Activated naive CD8-positive, alpha-beta T cell treated with anti-CD3 and anti-CD28 coated beads for 36 hours (primary cell): ENCODE measurements around the gene NCAPG. TPM values are rescaled to one million over a fixed set of nuclear protein-coding genes. Genes with fewer than 3 reads are reported as not detected.

Experiments
- DNase-seq: peaks from one replicate; pipeline ENCODE4 v3.0.0; 2021
- H3K27ac Mint-ChIP-seq: one replicate; pipeline ENCODE4 v1.8.0; 2022; ENCODE audit warnings: mild to moderate bottlenecking, moderate library complexity, mixed read lengths
- H3K27me3 Mint-ChIP-seq: one replicate; pipeline ENCODE4 v1.8.0; 2022; ENCODE audit warnings: mild to moderate bottlenecking, mixed read lengths
- H3K36me3 Mint-ChIP-seq: one replicate; pipeline ENCODE4 v1.8.0; 2021; ENCODE audit warnings: mild to moderate bottlenecking, mixed read lengths
- H3K4me1 Mint-ChIP-seq: one replicate; pipeline ENCODE4 v1.8.0; 2021; ENCODE audit warnings: mixed read lengths
- H3K4me3 Mint-ChIP-seq: one replicate; pipeline ENCODE4 v1.8.0; 2022; ENCODE audit warnings: mild to moderate bottlenecking, moderate library complexity, mixed read lengths
- H3K9me3 Mint-ChIP-seq: one replicate; pipeline ENCODE4 v1.8.0; 2022; ENCODE audit warnings: mixed read lengths
- total RNA-seq, 2 experiments: library from RNA; stranded (reverse); gene quantifications; one replicate each; pipeline ENCODE4 v1.2.3, GENCODE V29; 2021

Gene NCAPG
- total RNA-seq, 2 experiments from 2014 or later: 68.7 to 69.0 TPM

DNA sequence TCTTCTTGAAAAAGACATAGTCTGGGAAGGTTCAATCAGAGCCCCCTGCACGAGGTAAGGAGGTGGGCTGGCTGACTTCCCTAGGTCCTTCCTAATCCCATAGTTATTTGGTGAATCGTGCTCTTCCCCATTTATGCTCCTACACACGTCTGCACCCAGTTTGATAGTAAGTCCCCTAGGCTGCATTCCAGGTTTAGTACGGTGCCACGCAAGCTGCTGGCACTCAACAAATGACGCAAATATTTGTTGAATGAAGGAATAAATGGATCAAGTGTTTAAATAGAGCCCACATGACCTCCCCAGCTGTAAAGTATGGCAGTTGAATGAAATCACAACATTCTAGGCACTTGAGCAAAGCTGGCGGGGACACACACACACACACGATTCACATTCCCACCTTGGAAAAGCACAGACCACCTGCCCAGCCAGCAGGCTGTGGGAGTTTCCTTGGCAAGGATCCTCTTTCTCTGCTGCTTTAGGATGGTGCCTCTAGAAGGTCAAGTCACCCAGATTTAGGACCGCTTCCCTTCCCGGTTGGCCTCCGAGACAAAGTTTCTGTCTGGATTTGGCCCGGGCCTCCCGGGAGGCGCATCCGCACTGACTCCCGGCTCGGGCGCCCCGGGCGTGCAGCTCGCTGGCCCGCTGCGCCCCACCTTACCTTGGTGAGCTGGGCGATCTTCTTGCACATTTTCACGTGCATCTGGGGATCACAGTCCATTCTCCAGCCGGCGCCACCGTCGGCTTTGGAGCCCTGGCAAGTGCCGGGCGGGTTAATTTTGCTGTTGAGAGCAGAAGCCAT, 30.1 kb upstream of the NCAPG start:
- DNase-seq: no peak
- Mint-ChIP-seq H3K4me3 (peak overlapping the region; percentile 43), H3K27ac (no peak overlapping the region), H3K4me1 (peaks cover 14% of the 10 kb centered on the region), H3K36me3 (peaks cover 7% of the 10 kb centered on the region), H3K9me3 (no peaks in the 10 kb centered on the region), H3K27me3 (peaks cover 52% of the 10 kb centered on the region)

- Mint-ChIP-seq H3K27me3 (peaks cover 50% of the 10 kb centered on the region), H3K4me3 (peak within 1 kb of the TSS; percentile 43), H3K36me3 (peaks cover 7% of the 10 kb centered on the region), H3K27ac (no peak within 1 kb of the TSS), H3K4me1 (peaks cover 19% of the 10 kb centered on the region), H3K9me3 (no peaks in the 10 kb centered on the region)
- DNase-seq: peak; percentile 20
These were observed 29.2 kb upstream of the NCAPG start, which contains the start of gene FAM184B for GRCh38 chr4:17781300-17782287. Gene FAM184B, minus strand, starts transcription at chr4:17781621. Its CDS starts 322 bp downstream, at chr4:17781299.

GRCh38 chr4:17785858-17786257, 24.9 kb upstream of the NCAPG start:
- no peak overlapping the region for H3K27ac Mint-ChIP-seq
- H3K27me3 Mint-ChIP-seq: peaks cover 20% of the 10 kb centered on the region
- peaks cover 8% of the 10 kb centered on the region for H3K36me3 Mint-ChIP-seq
- no peaks in the 10 kb centered on the region for H3K9me3 Mint-ChIP-seq
- no peak for DNase-seq
- peaks cover 31% of the 10 kb centered on the region for H3K4me1 Mint-ChIP-seq
- H3K4me3 Mint-ChIP-seq: no peak overlapping the region

DNA sequence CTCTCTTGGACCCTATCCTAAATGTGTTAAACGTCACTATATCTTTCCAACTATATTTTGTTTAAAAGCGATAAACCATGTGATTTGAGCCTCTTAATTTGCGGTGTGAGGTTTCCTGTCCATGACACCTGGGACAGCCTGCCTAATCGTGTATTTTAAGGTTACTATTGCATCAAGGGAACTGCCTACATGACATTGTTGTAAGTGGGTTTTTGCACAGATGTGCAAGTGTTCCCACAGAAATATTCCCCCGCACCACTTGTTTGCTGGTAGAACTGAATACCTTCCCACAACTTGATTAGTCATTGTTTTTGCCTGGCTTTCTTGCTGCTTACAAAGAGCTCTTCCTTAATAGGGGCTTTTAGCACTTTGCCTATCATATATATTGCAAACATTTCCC, 24.2 kb upstream of the NCAPG start:
- Mint-ChIP-seq H3K27ac (no peak overlapping the region), H3K9me3 (peaks cover 1% of the 10 kb centered on the region), H3K4me3 (no peak overlapping the region), H3K36me3 (peaks cover 12% of the 10 kb centered on the region), H3K4me1 (peaks cover 28% of the 10 kb centered on the region), H3K27me3 (peaks cover 12% of the 10 kb centered on the region)
- no peak for DNase-seq

GRCh38 chr4:17787315-17787714, 23.5 kb upstream of the NCAPG start:
- no peak overlapping the region for H3K4me3 Mint-ChIP-seq
- no peak overlapping the region for H3K27ac Mint-ChIP-seq
- no peak for DNase-seq
- peaks cover 11% of the 10 kb centered on the region for H3K36me3 Mint-ChIP-seq
- peaks cover 22% of the 10 kb centered on the region for H3K4me1 Mint-ChIP-seq
- peaks cover 5% of the 10 kb centered on the region for H3K27me3 Mint-ChIP-seq
- H3K9me3 Mint-ChIP-seq: peaks cover 1% of the 10 kb centered on the region

DNA sequence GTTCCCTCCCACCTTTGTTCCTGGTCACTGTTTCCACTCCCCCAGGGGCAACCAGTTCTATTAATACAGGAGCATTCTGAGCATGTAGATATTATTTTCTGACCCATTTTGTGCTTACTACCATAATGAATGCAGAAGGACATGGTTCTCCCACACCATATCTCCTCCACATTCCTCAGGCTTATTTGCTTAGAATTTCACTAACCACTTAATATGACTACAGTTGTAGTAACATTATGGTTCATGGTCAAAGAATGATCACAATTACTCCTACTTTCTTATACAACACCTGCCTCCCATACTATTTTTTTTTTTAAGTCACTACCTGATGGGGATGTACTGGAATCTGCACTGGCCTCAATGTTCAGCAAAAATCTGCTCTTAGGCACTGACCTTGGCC, 21.8 kb upstream of the NCAPG start:
- H3K9me3 Mint-ChIP-seq: peaks cover 1% of the 10 kb centered on the region
- no peak for DNase-seq
- H3K27me3 Mint-ChIP-seq: no peaks in the 10 kb centered on the region
- H3K4me3 Mint-ChIP-seq: no peak overlapping the region
- no peak overlapping the region for H3K27ac Mint-ChIP-seq
- peaks cover 22% of the 10 kb centered on the region for H3K4me1 Mint-ChIP-seq
- H3K36me3 Mint-ChIP-seq: peaks cover 16% of the 10 kb centered on the region

GRCh38 chr4:17794730-17795129, 16.0 kb upstream of the NCAPG start:
- H3K4me1 Mint-ChIP-seq: peaks cover 2% of the 10 kb centered on the region
- H3K4me3 Mint-ChIP-seq: no peak overlapping the region
- peaks cover 22% of the 10 kb centered on the region for H3K36me3 Mint-ChIP-seq
- DNase-seq: no peak
- no peak overlapping the region for H3K27ac Mint-ChIP-seq
- H3K27me3 Mint-ChIP-seq: no peaks in the 10 kb centered on the region
- H3K9me3 Mint-ChIP-seq: peaks cover 1% of the 10 kb centered on the region

- no peak for DNase-seq
- Mint-ChIP-seq H3K4me1 (peaks cover 11% of the 10 kb centered on the region), H3K27me3 (no peaks in the 10 kb centered on the region), H3K9me3 (no peaks in the 10 kb centered on the region), H3K4me3 (no peak overlapping the region), H3K36me3 (peaks cover 23% of the 10 kb centered on the region), H3K27ac (no peak overlapping the region)
These were observed 13.0 kb upstream of the NCAPG start for GRCh38 chr4:17797808-17798207.

DNA sequence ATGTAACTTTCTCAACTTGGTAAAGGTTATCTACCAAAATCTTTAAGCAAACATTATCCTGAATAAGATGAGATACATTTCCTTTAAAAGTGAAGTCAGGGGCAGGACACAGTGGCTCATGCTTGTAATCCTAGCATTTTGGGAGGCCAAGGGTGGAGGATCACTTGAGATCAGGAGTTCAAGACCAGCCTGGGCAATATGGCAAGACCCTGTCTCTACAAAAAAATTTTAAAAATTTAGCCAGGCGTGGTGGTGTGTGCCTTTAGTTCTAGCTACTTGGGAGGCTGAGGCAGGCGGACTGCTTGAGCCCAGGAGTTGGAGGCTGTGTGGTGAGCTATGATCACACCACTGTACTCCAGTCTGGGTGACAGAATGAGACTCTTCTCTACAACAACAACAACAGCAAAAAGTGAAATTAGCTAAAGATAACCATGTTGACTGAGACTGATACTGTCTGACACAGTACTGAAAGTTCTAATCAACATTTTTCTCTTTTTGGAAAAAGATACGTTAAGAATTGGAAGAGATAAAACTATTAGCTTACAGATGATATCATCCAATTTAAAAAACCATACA, 5.1 kb upstream of the NCAPG start:
- H3K36me3 Mint-ChIP-seq: peaks cover 41% of the 10 kb centered on the region
- H3K27me3 Mint-ChIP-seq: no peaks in the 10 kb centered on the region
- H3K4me1 Mint-ChIP-seq: peaks cover 48% of the 10 kb centered on the region
- no peak for DNase-seq
- H3K4me3 Mint-ChIP-seq: peak overlapping the region; percentile 34
- H3K9me3 Mint-ChIP-seq: no peaks in the 10 kb centered on the region
- H3K27ac Mint-ChIP-seq: no peak overlapping the region

DNA sequence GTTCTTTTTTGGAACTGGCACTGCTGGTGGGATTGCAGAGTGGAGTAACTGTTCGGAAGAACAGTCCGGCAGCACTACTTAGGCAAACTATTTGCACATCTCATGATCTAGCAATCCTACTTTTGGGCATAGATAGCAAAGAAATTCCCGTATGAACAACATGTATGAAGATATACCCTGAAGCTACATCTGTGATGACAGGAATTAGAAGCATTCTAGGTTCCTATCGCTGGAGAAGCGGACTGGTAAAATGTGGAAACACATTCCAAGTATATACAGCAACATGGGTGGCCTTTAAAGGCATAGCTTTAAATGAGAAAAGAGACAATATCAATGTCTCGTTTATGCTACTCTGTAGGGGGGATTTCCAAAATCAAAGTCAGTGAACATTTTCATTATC, 3.3 kb upstream of the NCAPG start:
- Mint-ChIP-seq H3K27ac (no peak overlapping the region), H3K4me1 (peaks cover 47% of the 10 kb centered on the region)

DNA sequence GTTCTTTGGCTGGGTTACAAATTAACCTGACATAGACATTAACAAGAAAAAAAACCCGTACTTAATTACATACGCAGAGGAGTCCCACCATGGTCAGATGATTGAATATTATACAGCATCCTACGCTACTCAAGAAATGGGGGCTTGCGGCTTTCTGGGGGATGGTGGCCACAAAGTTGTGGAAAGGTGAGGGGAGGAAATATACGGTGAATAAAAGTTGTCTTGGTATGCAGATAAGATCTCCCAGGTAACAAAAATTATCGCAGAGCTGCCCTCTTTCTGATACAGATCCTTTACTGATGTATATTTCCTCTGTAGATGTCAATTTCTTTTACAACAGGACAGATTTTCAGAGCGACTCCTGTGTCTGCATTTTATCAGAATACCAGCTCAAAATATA, 1.1 kb upstream of the NCAPG start:
- Mint-ChIP-seq H3K4me1 (peaks cover 40% of the 10 kb centered on the region), H3K27ac (peak overlapping the region; percentile 98), H3K27me3 (no peaks in the 10 kb centered on the region), H3K9me3 (no peaks in the 10 kb centered on the region), H3K36me3 (peaks cover 46% of the 10 kb centered on the region), H3K4me3 (peak overlapping the region; percentile 97)
- peak; percentile 18 for DNase-seq

More for the DNA sequence above, 3.3 kb upstream of the NCAPG start:
- Mint-ChIP-seq H3K27me3 (no peaks in the 10 kb centered on the region), H3K4me3 (peak overlapping the region; percentile 64), H3K9me3 (no peaks in the 10 kb centered on the region), H3K36me3 (peaks cover 47% of the 10 kb centered on the region)
- no peak for DNase-seq

- Mint-ChIP-seq H3K4me3 (peak overlapping the region; percentile 97), H3K9me3 (no peaks in the 10 kb centered on the region), H3K27ac (peak overlapping the region; percentile 98), H3K27me3 (no peaks in the 10 kb centered on the region), H3K4me1 (peaks cover 31% of the 10 kb centered on the region), H3K36me3 (peaks cover 47% of the 10 kb centered on the region)
- no peak for DNase-seq
These were observed 362 bp downstream of the NCAPG start for GRCh38 chr4:17811078-17811603.

DNA sequence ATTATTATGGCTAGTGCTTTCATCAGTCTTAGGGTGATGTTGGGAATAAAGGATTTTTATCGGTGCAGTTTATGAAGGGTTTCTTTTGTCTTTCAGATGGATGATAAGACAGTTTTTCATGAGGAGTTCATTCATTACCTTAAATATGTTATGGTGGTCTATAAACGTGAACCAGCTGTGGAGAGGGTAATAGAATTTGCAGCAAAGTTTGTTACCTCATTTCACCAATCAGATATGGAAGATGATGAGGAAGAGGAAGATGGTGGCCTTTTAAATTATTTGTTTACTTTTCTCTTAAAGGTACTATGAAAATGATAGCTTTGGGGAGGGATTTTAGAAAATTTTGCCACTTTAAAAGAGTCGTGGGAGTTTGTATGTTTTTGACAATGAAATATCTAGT, 1.3 kb downstream of the NCAPG start:
- Mint-ChIP-seq H3K4me1 (peaks cover 25% of the 10 kb centered on the region), H3K9me3 (no peaks in the 10 kb centered on the region), H3K27me3 (no peaks in the 10 kb centered on the region), H3K4me3 (peak overlapping the region; percentile 97), H3K27ac (no peak overlapping the region), H3K36me3 (peaks cover 53% of the 10 kb centered on the region)
- no peak for DNase-seq

DNA sequence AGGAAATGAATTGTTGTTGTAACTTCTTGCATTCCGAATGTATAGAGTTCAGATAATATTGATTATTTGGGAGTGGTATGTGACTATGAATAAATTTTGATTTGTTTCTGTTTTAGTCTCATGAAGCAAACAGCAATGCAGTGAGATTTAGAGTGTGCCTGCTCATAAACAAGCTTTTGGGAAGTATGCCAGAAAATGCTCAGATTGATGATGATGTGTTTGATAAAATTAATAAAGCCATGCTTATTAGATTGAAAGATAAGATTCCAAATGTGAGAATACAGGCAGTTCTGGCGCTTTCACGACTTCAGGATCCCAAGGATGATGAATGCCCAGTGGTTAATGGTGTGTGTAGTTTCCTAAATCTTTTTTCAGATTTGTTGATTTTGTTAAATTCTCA, 2.0 kb downstream of the NCAPG start:
- Mint-ChIP-seq H3K4me3 (peak overlapping the region; percentile 97), H3K4me1 (peaks cover 18% of the 10 kb centered on the region), H3K9me3 (no peaks in the 10 kb centered on the region), H3K36me3 (peaks cover 54% of the 10 kb centered on the region), H3K27ac (no peak overlapping the region), H3K27me3 (no peaks in the 10 kb centered on the region)
- no peak for DNase-seq

- peaks cover 12% of the 10 kb centered on the region for H3K4me1 Mint-ChIP-seq
- no peak overlapping the region for H3K27ac Mint-ChIP-seq
- peaks cover 54% of the 10 kb centered on the region for H3K36me3 Mint-ChIP-seq
- H3K9me3 Mint-ChIP-seq: no peaks in the 10 kb centered on the region
- no peaks in the 10 kb centered on the region for H3K27me3 Mint-ChIP-seq
- DNase-seq: no peak
- no peak overlapping the region for H3K4me3 Mint-ChIP-seq
These were observed 3.4 kb downstream of the NCAPG start for GRCh38 chr4:17814140-17814539.
